HG03442 (cell line): ENCODE data around the gene SORCS2.

Source experiments
- ATAC-seq: cut with Tn5 transposase; IDR thresholded peaks from one replicate; pipeline ENCODE4 v1.9.1; 2021; ENCODE audit warnings: mild to moderate bottlenecking, moderate library complexity; ENCODE audit not compliant: unreplicated experiment

SORCS2 gene

DNA sequence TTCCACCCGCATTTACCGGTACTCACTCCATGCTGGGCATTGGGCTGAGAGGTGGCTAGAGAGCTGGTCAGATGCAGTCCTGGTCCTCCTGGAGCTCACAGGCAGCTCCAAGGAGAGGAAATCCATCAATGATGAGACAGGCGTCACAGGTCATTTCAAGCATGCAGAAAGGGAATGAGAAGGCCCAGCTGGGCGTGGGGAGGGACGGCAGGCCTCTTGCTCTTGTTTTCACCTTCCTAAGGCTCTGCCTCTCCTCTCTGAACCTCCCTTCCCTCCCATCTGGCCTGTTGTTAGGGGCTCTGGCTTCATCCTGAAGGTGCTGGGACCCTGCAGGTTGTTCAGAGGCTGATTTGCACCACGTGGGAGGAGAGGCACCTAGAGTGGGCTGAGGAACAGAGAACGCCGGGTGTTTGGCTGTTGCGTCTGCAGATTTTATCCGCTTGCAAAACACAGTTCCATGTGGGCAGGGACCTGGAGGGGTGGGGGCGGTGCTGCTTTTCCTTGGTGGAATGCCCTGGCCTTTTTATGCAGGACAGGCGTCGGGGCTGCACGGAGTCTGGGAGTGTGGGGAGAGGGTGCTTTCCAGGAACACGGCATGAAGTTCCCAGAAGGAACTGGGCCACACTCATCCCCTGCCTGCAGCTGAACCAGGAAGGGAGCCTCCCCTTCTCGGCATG, 323.9 kb downstream of the SORCS2 start:
- ATAC-seq, result no peak

GRCh38 chr4:7516773-7517144, 324.4 kb downstream of the SORCS2 start:
- ATAC-seq, result no peak

DNA sequence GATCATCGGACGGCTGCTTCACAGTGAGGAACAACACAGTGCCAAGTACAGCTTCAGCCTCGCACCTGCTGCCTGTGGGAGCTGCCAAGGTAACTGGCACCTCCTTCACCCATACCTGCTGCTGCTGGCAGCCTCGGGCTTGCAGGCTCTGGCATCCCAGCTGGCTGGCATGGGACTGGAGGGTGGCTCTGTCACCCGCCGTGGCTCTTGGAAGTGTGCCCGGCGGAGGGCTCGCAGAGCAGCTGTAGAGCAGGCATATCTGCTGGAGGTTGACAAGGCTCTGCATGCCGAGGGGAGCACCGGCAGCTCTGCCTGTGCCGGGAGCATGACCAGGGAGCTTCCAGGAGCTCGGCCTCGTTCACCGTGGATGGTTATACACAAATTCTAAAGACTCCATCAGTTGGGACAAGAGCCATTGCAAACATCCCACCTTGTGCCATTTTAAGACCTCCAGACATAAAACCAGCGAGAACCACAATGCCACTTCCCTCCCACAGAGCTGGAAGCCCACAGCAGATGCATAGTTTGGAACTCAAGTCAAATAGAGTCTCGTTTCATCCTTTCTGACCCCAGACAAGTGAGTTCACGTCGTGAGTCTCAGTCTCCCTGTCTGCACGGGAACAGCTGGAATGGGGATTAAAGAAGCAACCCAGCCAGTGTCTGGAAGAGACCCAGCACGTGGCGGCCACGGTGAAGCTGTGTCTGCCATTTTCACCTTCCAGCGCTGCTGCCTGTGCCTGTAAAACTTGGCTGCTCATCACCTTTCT, 326.7 kb downstream of the SORCS2 start:
- ATAC-seq, result no peak

GRCh38 chr4:7519638-7520376, 327.5 kb downstream of the SORCS2 start:
- no peak for ATAC-seq

- ATAC-seq, result no peak
Observed at GRCh38 chr4:7521666-7522065, 329.3 kb downstream of the SORCS2 start.

DNA sequence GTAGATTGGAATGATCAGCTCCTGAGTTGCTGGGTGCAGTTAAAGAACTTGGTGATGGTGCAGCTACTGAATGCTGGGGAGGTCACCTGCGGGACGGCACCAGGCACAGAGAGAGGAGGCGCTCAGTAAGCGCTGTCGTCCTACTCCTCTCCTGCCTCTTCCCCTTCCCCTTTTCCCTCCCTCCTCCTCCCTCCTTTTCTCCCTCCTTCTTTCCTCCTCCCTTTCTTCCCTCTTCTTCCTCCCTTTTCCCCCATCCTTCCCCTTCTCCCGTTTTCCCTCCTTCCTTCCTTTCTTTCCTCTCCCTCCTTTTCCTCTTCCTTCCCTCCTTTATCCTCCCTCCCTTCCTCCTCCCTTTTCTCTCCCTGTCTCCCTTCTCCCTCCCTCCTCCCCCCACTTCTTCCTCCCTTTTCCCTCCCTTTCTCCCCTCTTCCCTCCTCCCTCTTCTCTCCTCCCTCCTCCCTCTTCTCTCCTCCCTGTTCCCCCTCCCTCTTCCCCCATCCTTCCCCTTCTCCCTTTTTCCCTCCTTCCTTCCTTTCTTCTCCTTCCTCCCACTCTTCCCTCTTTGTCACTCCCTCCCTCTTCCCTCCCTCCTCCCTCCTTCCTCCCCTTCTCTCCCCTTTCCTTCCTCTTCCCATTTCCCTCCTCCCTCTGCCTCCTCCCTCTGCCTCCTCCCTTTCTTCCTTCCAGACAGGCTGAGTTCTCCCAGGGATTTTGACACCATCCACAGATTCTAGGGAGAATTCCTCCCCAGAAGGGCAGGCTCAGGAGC, 330.3 kb downstream of the SORCS2 start:
- ATAC-seq, result no peak

DNA sequence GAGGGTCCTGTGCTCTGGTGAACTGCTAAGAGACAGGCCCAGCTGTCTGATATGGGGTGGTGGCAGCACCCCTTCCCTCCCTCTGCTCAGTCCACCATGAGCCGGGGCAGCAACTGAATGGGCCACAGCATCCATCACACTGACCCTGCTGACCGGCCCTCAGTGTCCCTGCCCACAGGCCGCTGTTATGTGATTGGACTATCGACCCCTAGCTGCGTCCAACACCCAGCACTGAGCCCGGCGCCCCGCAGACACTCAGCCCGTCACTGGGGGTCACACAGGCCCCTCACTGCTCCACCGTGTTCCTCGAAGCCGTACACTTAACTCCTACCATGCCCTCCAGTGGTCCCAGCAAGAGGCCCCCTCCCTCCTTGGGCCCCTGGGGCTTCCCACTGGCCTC, 331.2 kb downstream of the SORCS2 start:
- ATAC-seq, result no peak

DNA sequence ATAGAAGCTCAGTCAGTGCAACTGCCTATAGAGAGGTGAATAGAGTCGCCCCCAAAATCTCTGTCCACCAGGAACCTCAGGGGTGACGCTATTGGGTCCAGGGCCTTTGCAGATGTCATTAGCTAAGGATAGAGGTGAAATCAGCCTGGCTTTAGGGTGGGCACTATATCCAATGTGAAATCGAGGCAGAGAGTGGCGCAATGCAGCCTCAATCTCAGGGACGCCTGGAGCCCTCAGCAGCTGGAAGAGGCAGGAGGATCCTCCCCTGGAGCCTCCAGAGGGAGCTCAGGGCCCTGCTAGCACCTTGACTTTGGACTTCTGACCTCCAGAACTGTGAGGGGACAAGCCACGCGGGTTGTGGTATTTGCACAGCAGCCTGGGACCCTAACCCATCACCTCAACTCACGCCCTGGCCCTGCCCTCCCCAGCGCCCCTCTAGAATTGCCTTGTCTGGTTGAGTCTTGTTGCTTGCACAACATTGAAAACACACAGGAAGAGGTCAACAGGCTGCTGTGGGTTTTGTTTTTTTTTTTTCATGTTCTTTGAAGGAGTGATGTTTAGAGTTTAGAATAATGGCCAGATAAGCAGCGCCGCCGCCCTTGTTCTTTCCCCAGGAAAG, 331.8 kb downstream of the SORCS2 start:
- ATAC-seq, result no peak

DNA sequence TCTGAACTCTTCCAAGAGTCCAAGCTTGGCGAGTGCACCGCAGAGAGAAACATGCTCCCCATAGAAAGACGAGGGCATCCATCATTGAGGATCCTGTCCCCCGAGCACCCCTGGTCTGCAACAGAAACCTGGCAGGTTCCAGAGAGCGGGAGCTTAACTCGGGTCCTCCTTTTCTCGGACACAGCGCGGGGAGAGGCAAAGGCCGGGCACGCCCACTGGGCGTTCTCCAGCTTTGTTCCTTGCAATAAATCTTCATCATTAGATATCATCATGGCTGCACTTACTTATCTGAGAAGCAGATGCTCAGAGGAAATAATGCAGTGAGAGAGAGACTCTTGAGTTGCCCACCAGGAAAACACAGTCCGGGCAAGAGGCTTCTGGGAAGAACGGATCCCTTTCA, 332.5 kb downstream of the SORCS2 start:
- ATAC-seq, result no peak

GRCh38 chr4:7526491-7526890, 334.2 kb downstream of the SORCS2 start:
- no peak for ATAC-seq

DNA sequence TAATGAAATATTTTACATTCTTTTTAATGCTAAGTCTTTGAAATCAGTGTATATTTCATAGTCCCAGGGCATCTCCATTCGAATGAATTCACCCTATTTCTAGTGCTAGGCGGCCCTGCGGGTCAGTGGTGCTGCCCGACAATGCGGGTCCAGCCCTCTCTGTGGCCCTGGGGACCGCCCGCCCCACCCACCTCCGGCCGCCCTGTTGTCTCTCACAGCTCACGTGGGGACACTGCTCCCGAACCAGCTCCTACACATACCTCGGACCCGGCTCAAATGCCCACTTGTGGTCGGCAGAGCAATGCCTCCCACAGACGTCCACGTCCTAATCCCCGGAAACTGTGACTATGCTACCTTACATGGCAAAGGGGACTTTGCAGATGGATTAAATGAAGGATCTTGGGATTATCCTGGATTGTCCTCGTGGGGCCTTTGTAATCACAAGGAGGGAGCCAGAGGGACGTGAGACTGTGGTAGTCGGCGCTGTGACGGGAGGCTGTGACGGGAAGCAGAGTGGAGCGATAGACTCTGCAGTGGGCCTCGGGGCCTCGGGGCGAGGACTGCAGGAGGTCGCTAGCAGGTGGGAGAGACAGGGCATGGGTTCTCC, 334.7 kb downstream of the SORCS2 start:
- ATAC-seq, result no peak

DNA sequence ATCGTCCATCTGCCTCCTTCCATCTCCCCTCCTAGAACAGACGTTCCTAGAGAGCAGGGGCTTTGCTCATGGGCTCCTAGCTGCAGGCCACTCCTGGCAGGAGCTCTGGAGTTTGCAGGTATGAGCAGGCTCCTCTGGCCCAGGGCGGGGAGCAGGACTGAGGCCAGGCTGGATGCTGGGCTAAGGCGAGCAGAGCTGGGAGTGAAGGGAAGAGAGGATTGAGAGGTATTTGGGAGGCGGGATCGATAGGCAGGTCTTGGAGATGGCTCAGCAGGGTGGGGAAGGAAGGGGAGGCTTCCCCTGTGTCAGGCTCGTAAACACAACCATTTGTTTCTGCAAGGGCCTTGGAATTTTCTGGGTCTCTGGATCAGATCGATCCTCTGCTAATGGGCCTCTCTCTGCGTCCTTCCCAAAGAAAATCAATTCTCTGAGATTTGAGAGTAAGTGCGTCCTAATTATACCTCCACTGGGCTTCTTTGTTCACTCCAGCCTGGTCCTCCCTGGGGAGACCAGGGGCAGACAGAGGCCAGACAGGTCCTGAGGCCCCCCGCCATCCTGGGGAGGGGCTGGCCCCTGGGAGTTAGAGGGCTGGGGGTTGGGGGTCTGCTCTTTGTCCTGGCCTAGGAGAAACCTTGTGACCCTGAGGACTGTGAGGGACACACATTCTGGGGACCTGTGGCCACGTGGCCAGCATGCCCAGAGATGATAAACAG, 337.2 kb downstream of the SORCS2 start:
- no peak for ATAC-seq

- no peak for ATAC-seq
Observed at GRCh38 chr4:7530082-7530481, 337.7 kb downstream of the SORCS2 start.

- no peak for ATAC-seq
Observed at GRCh38 chr4:7530932-7531639, 338.7 kb downstream of the SORCS2 start.

DNA sequence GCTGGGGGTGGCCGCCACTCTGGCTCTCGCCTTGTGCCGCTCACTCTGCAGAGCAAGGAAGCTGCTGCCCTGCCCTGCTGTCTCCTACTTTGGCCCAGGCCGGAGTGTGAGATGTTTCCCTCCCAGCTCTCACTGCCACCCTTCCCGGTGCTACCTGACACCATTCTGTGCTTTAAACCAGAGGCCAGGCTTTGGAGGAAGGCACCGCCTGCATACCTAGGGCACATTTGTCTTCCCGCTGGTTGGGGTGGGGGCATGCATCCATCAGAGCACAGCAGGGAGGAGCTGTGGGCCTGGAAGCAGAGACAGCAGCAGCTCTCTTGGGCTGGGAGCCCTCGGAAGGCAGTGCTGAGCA, 339.3 kb downstream of the SORCS2 start:
- no peak for ATAC-seq

DNA sequence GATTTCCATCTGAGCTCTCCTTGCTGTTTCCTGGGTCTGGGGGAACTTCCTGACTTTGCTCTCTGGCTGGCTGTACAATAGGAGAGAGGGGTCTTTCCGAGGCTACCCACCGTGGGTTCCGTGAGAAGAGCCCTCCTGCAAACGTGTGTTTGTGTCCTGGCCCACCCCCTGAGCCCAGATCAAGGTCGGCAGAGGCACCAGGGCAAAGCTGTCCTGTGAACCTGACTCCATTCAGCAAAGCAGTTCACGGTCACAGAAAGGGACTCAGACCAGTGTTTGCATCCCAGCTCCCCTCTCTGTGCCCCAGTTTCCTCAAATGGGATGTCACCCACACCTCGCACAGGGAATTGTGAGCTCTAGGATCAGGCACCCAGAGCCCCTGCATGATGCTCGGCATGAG, 339.7 kb downstream of the SORCS2 start:
- no peak for ATAC-seq

GRCh38 chr4:7533267-7533666, 340.9 kb downstream of the SORCS2 start:
- ATAC-seq, result no peak

- no peak for ATAC-seq
Observed at GRCh38 chr4:7535094-7535493, 342.8 kb downstream of the SORCS2 start.

GRCh38 chr4:7535619-7536018, 343.3 kb downstream of the SORCS2 start:
- ATAC-seq, result no peak
